HepG2 (cell line): ENCODE results near the gene MCRIP2.

Experiments used
- HNRNPK ChIP-seq: fragments of 200-400 bp; formaldehyde crosslinking; IDR thresholded peaks from 2 replicates; pipeline ENCODE4 v1.6.1; 2018; ENCODE audit warnings: low read length, low read depth, moderate library complexity, mild to moderate bottlenecking; ENCODE audit not compliant: poor library complexity, severe bottlenecking
- MXI1 ChIP-seq: IDR thresholded peaks from 3 replicates; pipeline ENCODE4 v1.6.1; 2012; ENCODE audit warnings: low read depth, low read length, inconsistent platforms, borderline replicate concordance
- PBX3 ChIP-seq: sonication (generic); formaldehyde crosslinking; IDR thresholded peaks from 2 replicates; pipeline ENCODE4 v1.8.1; 2023; ENCODE audit warnings: missing genetic modification reagents, inconsistent platforms, borderline replicate concordance
- RBM22 ChIP-seq: fragments of 200-400 bp; formaldehyde crosslinking; optimal IDR thresholded peaks from 2 replicates; pipeline ENCODE3; 2017; ENCODE audit warnings: mild to moderate bottlenecking, low read length, moderate library complexity
- SOX5 ChIP-seq: IDR thresholded peaks from 2 replicates; pipeline ENCODE4 v1.6.1; 2016; ENCODE audit warnings: borderline replicate concordance

GRCh38 chr16:646679-647172 is 5.1 kb downstream of the MCRIP2 start:
- TF ChIP-seq PBX3 (CRISPR knock-in tag) (no peak), RBM22 (no peak), SOX5 (no peak), MXI1 (no peak), HNRNPK (no peak)
